GM12801 (cell line): Measurements from ENCODE around the gene ADGRD2.

Experiments
- TF ChIP-seq, protein P1 (sequence below): IDR thresholded peaks from one replicate; pipeline ENCODE4 v1.5.1; 2011; ENCODE audit warnings: control low read depth; ENCODE audit not compliant: insufficient read length; ENCODE audit errors: extremely low read depth

The ADGRD2 gene

DNA sequence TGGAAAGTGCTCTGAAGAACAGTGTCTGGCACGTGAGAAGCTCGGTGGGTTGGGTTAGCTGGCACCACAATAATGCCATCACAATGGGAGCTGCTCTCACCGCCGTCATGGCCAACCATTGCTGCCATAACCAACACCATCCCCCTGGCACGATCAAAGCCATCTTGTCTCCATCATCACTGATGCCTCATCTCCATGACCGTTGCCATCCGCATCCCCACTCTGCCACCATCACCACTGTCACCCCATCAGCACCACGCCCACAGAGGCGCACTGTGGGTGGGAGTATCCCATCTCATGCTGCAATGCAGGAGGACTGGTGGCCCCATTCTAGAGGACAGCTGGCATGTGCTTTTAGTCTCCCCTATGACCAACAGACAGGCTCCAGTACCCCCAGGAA, 33.2 kb downstream of the ADGRD2 start:
- TF ChIP-seq, protein P1, sequence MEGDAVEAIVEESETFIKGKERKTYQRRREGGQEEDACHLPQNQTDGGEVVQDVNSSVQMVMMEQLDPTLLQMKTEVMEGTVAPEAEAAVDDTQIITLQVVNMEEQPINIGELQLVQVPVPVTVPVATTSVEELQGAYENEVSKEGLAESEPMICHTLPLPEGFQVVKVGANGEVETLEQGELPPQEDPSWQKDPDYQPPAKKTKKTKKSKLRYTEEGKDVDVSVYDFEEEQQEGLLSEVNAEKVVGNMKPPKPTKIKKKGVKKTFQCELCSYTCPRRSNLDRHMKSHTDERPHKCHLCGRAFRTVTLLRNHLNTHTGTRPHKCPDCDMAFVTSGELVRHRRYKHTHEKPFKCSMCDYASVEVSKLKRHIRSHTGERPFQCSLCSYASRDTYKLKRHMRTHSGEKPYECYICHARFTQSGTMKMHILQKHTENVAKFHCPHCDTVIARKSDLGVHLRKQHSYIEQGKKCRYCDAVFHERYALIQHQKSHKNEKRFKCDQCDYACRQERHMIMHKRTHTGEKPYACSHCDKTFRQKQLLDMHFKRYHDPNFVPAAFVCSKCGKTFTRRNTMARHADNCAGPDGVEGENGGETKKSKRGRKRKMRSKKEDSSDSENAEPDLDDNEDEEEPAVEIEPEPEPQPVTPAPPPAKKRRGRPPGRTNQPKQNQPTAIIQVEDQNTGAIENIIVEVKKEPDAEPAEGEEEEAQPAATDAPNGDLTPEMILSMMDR = no peak

DNA sequence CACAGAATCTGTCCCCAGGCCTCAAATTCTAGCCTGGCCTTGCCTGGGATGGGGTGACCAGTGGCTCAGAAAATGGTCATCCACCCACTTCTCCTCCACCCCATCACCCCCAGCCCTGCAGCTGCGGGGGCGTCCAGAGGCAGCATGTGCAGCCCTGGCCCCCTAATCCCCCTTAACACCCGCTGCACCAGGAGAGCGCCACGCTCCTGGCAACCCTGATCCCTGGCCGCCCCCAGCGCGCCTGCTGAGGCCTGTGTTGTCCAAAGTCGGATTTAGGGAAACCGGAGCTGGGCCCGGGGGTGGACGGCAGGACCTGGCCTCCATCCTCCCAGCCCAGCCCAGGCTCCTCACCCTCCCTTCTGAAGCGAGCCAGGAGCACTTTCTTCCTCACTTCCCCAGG, 35.0 kb downstream of the ADGRD2 start:
- TF ChIP-seq, protein P1 = no peak

DNA sequence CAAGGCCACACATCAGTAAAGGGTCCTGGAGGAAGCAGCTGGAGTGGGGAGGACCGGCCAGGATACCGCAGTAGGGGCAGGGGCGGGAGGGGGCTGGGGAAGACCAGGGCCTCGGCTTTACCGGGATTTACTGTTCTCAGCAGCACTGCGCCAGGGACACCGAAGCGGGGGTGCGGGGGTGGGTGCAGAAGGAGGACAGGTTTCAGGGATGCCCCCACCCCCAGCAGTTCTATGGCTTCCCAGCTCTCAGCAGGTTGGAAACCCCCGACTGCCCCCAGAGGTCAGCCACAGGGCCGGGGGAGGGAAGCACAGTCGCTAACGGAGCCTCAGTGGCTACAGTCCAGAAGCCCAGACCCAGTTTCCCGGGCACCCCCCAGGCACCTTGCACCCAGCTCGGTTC, 35.7 kb downstream of the ADGRD2 start:
- TF ChIP-seq, protein P1 = no peak

DNA sequence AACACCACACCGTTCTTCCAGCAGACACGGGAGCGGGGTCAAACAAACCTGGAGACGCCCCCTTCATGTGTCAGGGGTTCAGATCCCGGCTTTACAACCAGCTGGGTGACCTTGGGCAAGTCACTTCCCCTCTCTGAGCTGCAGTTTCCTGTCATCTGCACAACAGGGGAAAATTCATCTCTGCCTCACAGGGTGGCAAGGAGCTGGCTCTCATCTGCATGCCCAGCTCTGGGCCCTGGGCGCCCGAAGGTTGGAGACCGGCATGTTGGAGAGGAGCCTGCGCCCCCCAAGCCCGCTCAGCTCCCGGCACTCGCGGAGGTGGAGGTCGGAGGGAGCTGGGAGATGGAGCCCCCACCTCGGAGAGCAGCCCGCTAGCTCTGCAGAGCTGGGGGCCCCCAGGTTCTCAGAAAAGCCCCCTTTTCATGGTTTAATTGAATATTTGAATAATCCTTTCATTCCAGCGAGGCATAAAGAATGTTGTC, 36.6 kb downstream of the ADGRD2 start:
- TF ChIP-seq, protein P1 = no peak

DNA sequence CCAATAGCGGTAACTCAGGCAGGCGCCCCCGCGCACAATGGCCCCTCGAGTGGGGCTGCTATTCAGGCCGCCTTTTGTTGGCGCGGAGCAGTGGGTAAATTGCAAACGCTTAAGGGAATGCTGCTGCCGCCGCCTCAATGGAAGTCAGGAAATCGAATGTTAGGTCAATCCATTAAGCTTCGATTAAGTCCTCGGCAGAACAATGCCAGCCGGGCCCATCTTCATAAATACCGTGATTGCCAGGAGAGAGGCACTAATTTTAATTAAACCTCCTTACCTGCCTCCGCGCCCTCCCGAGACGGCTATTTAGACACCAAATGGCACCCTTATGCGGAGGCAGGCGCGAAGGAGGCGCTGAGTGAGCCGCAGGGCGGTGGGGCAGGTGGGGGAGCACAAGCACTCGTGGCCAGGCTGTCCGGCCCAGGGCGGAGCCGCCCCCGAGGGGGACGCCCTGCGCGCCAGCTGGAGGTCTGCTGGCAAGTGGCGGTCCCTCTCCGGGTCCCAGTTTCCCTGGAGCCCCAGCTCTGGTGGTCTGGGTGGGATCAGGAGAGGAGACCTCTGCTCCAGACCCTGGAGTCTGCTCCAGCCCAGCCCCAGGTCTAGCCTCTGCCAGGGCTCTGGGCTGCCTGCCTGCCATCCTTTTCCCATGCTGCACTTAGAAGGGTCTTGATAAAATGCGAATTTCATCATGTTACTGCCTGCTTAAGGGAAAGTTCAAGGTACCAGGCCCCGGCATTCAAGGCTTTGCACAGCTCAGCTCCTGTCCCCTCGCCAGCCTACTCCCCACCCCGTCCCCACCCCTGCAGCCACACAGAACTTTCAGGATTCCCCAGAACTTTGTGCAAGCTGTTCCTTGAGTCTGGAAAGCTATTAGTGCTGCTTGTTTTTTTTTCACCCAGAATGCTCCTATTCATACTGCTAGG, 37.3 kb downstream of the ADGRD2 start:
- TF ChIP-seq, protein P1 = no peak

DNA sequence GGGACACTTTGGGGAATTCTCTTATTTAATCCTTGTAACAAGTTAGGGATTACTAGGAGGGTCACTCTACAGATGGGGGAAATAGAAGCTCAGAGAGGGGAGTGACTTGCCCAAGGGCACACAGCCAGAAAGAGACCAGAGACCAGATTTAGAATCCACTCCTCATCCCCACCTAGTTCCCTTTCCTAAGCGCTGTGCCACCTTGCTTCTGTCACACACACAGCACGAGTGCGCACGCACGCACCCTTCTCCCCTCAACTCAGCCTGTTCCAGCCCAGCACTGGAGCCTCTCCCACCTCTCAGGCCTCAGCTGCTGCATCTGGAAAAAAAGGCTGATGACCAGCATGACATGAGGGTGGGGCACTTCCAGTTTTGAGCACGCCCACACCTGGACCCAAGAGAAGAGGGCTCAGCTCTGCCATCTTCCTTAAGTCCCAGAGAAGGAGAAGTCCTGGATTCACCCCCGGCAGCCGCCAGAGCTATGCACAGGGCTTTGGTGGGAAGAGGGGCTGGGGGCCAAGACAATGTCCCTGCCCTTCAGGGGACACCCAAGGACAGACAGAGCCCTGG, 38.5 kb downstream of the ADGRD2 start:
- TF ChIP-seq, protein P1 = no peak

DNA sequence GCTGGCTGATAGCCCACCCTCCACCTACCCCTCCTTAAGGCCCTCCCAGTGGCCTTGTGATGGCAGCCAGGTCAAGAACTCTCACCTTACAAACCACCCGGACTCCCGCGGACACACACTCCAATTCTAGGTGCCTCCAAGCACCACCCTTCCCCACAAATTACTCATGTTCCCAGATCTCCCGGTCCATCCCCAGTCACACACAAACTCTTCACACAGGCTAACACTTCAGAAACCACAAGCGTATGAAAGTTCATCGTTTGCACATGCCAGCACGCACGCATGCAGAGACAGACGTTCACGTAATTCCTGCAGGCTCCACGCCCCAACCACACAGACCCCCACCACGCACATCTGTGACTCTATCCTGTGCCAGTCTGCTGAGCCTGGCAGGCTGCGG, 39.0 kb downstream of the ADGRD2 start:
- TF ChIP-seq, protein P1 = no peak
